NT2/D1 (cell line): ENCODE data around the gene FBL.
"Not testable (repeated sequence)": the region's sequence is repeated elsewhere in the genome, so short reads cannot be mapped to it uniquely, and the experiment has no call there.

Source experiments
- DNase-seq: peaks from one replicate; pipeline ENCODE4 v3.0.0-alpha.2; 2011; ENCODE audit warnings: low read depth, low spot score
- H3K27me3 ChIP-seq: 2 replicates; pipeline ENCODE4 v1.6.0; 2011; ENCODE audit warnings: mild to moderate bottlenecking; ENCODE audit not compliant: insufficient read length, insufficient read depth
- H3K36me3 ChIP-seq: 2 replicates; pipeline ENCODE4 v1.6.1; 2011; ENCODE audit warnings: mild to moderate bottlenecking, low read length, mixed read lengths; ENCODE audit not compliant: insufficient read depth, insufficient read length
- H3K4me1 ChIP-seq: 2 replicates; pipeline ENCODE4 v1.5.1; 2011; ENCODE audit not compliant: insufficient read depth, insufficient read length
- H3K4me3 ChIP-seq: 2 replicates; pipeline ENCODE4 v1.5.1; 2011; ENCODE audit warnings: low read depth; ENCODE audit not compliant: insufficient read length
- H3K9ac ChIP-seq: 2 replicates; pipeline ENCODE4 v1.6.0; 2011; ENCODE audit warnings: low read depth; ENCODE audit not compliant: insufficient read length
- H3K9me3 ChIP-seq: 2 replicates; pipeline ENCODE4 v1.5.1; 2011; ENCODE audit warnings: mild to moderate bottlenecking, low read length; ENCODE audit not compliant: insufficient read depth
- SUZ12 ChIP-seq: IDR thresholded peaks from 2 replicates; pipeline ENCODE4 v1.6.1; 2011; ENCODE audit not compliant: insufficient read length, insufficient read depth; ENCODE audit errors: extremely low read depth
- YY1 ChIP-seq: IDR thresholded peaks from 2 replicates; pipeline ENCODE4 v1.6.1; 2011; ENCODE audit not compliant: insufficient read length, insufficient read depth
- ZNF274 ChIP-seq: IDR thresholded peaks from 2 replicates; pipeline ENCODE4 v1.6.1; 2011; ENCODE audit warnings: mild to moderate bottlenecking, low read depth, low read length

Gene FBL

GRCh38 chr19:39809368-39809767 is 36.8 kb downstream of the FBL start:
- Histone ChIP-seq H3K9me3 (peaks cover 9% of the 10 kb centered on the region), H3K36me3 (no peaks in the 10 kb centered on the region), H3K9ac (no peak overlapping the region), H3K27me3 (no peaks in the 10 kb centered on the region), H3K4me1 (no peaks in the 10 kb centered on the region), H3K4me3 (no peak overlapping the region)
- TF ChIP-seq ZNF274 (no peak), SUZ12 (no peak), YY1 (no peak)
- DNase-seq, result no peak

DNA sequence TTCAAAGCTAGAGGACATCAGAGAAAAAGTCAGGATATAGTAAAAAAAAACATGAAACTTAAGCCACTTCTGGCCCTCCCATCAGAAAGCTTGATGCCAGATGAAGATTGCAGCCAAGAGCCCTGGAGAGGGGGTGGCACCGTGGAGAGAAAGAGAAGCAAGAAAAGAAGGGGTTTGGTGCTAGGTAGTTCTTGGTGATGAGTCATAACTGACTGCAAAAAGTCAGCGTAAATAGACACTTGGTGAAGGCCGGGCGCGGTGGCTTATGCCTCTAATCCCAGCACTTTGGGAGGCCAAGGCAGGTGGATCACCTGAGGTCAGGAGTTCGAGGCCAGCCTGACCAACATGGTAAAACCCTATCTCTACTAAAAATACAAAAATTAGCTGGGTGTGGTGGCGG is 37.5 kb downstream of the FBL start:
- not testable (repeated sequence) for DNase-seq, H3K9me3 ChIP-seq, H3K4me1 ChIP-seq, H3K36me3 ChIP-seq, H3K4me3 ChIP-seq, H3K9ac ChIP-seq, H3K27me3 ChIP-seq

DNA sequence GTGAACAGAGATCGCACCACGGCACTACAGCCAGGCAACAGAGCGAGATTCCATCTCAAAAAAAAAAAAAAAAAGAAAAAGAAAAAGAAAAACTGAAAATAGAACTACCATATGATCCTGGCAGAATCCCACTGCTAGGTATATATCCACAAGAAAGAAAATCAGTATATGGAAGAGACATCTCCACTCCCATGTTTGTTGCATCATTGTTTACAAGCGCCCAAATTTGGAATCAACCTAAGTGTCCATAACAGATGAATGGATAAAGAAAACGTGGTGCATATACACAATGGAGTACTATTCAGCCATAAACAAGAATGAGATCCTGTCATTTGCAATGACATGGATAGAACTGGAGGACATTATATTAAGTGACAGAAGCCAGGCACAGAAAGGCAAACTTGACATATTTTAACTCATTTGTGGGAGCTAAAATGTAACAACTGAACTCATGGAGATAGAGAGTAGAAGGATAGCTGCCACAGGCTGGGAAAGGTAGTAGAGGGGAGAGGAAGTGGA is 38.3 kb downstream of the FBL start:
- no peak for DNase-seq
- Histone ChIP-seq H3K4me3 (no peak overlapping the region), H3K9ac (no peak overlapping the region), H3K36me3 (no peaks in the 10 kb centered on the region), H3K9me3 (peaks cover 9% of the 10 kb centered on the region), H3K4me1 (no peaks in the 10 kb centered on the region), H3K27me3 (no peaks in the 10 kb centered on the region)
- no peak for TF ChIP-seq ZNF274
- no peak for TF ChIP-seq YY1
- TF ChIP-seq SUZ12, result no peak

GRCh38 chr19:39805104-39805503 is 41.1 kb downstream of the FBL start:
- no peak overlapping the region for H3K9ac ChIP-seq
- no peaks in the 10 kb centered on the region for H3K4me1 ChIP-seq
- no peaks in the 10 kb centered on the region for H3K36me3 ChIP-seq
- DNase-seq, result no peak
- H3K9me3 ChIP-seq, result peaks cover 9% of the 10 kb centered on the region
- H3K4me3 ChIP-seq, result no peak overlapping the region
- TF ChIP-seq SUZ12 (no peak), ZNF274 (no peak), YY1 (no peak)
- no peaks in the 10 kb centered on the region for H3K27me3 ChIP-seq

GRCh38 chr19:39802958-39803357 is 43.2 kb downstream of the FBL start:
- Histone ChIP-seq H3K9me3 (no peaks in the 10 kb centered on the region), H3K9ac (no peak overlapping the region), H3K27me3 (no peaks in the 10 kb centered on the region), H3K4me3 (no peak overlapping the region), H3K4me1 (no peaks in the 10 kb centered on the region), H3K36me3 (no peaks in the 10 kb centered on the region)
- DNase-seq, result no peak
- no peak for TF ChIP-seq SUZ12

- no peaks in the 10 kb centered on the region for H3K9me3 ChIP-seq
- no peaks in the 10 kb centered on the region for H3K27me3 ChIP-seq
- no peak for DNase-seq
- no peaks in the 10 kb centered on the region for H3K4me1 ChIP-seq
- TF ChIP-seq SUZ12, result no peak
- TF ChIP-seq YY1, result no peak
- no peak for TF ChIP-seq ZNF274
- H3K4me3 ChIP-seq, result no peak overlapping the region
- no peaks in the 10 kb centered on the region for H3K36me3 ChIP-seq
- no peak overlapping the region for H3K9ac ChIP-seq
Observed at GRCh38 chr19:39797083-39797482, 49.1 kb downstream of the FBL start.

DNA sequence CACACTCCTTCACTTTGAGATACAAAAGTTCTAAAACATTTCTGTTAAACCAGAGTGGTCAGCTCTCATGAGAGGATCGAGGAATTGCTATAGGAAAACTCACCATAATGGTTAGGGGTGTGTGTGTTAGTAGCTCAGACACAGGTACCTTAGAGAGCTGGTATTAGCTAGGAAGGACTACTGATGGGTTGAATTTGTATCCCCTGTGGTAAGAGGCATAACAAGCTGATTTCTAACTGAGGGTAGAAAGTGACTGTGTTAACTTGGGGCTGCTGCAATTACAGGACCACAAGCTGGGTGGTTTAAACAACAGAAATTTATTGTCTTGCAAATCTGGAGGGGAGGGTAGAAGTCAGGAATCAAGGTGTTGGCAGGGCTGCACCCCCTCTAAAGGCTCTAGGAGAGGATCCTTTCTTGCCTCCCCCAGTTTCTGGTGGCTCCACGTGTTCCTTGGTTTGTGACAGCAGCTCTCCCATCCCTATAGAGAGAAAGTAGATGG is 50.1 kb downstream of the FBL start:
- TF ChIP-seq ZNF274 (no peak), SUZ12 (no peak), YY1 (no peak)
- no peak for DNase-seq
- no peaks in the 10 kb centered on the region for H3K9me3 ChIP-seq
- no peak overlapping the region for H3K9ac ChIP-seq
- no peaks in the 10 kb centered on the region for H3K36me3 ChIP-seq
- H3K27me3 ChIP-seq, result no peaks in the 10 kb centered on the region
- H3K4me1 ChIP-seq, result no peaks in the 10 kb centered on the region
- no peak overlapping the region for H3K4me3 ChIP-seq

GRCh38 chr19:39795001-39795400 is 51.2 kb downstream of the FBL start:
- DNase-seq, result no peak
- TF ChIP-seq SUZ12 (no peak), YY1 (no peak), ZNF274 (no peak)

More at GRCh38 chr19:39795001-39795400, 51.2 kb downstream of the FBL start:
- Histone ChIP-seq H3K9ac (no peak overlapping the region), H3K9me3 (no peaks in the 10 kb centered on the region), H3K36me3 (no peaks in the 10 kb centered on the region), H3K27me3 (no peaks in the 10 kb centered on the region), H3K4me3 (no peak overlapping the region), H3K4me1 (no peaks in the 10 kb centered on the region)
